GM18505 (cell line): Measurements from ENCODE around the gene PDCL3.

ENCODE experiments used
- ATAC-seq: cut with Tn5 transposase; IDR thresholded peaks from one replicate; pipeline ENCODE4 v1.9.1; 2021; ENCODE audit not compliant: unreplicated experiment
- POLR2A ChIP-seq: IDR thresholded peaks from 4 replicates; pipeline ENCODE4 v1.6.1; 2011; ENCODE audit warnings: borderline replicate concordance; ENCODE audit not compliant: insufficient read depth, insufficient read length; ENCODE audit errors: extremely low read depth

PDCL3 gene

DNA sequence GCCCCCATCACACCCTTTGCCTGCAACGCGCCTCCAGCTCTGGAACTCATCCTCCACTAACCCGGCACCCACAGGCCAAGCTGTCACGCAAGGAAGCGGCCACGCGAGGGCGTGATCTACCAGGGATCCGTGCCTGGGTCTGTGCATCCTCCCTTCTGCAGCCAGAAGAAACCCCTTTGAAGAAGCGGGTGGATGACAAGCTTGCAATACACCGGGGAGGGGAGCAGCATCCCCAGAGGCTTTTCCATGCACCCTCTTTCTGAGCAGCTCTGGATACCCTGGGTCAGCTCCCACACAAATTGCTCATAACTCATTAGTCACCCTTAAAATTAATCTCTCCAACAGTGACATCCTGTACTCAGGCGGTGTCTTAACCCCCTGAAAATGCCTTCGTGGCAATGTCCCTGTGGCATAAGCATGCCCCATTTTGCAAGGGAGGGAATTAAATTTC lies 47.6 kb downstream of the PDCL3 start:
- no peak for TF ChIP-seq POLR2A
- ATAC-seq: peak; percentile 56

DNA sequence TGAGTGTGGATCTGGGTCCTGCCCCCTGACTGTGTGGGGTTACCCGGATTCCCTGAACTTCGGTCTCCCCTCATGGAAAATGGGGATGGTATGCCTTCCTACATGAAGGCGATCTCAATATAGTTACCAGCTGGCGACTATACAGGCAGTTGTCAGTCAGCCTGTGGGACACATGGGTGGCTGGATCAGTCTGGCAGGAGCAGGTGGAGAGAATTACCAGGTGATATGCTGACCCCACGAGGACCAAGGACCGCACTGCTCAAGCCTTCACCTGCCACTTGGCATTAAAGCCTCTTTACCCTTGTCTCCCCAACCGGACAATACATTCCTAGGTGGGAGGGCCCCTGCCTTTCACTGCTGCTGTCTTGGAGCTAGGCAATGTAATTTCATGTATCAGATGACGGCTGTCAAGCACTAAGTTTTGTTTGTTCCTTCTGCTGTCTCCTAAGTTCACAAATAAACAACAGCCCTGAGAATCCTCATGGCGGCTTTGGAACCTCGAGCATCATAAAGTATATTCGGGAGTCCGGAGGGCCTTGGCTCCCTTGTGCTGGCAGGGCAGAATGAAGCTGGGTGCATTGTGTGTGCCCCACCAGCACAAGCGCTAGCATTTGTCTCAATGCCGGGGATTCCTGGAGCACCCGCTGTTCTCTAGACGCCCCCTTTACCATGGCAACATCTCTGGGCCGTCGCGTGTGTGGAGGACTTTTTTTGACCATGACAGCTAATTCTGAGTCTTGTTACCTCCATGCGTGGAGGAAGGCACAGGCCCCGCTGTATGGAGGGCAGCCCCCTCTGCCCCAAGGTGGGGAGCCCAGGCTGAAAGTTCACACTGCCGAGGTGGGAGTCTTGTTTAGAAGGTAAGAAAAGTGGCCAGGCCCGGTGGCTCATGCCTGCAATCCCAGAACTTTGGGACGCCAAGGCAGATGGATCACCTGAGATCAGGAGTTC lies 48.6 kb downstream of the PDCL3 start:
- no peak for TF ChIP-seq POLR2A
- ATAC-seq: no peak

DNA sequence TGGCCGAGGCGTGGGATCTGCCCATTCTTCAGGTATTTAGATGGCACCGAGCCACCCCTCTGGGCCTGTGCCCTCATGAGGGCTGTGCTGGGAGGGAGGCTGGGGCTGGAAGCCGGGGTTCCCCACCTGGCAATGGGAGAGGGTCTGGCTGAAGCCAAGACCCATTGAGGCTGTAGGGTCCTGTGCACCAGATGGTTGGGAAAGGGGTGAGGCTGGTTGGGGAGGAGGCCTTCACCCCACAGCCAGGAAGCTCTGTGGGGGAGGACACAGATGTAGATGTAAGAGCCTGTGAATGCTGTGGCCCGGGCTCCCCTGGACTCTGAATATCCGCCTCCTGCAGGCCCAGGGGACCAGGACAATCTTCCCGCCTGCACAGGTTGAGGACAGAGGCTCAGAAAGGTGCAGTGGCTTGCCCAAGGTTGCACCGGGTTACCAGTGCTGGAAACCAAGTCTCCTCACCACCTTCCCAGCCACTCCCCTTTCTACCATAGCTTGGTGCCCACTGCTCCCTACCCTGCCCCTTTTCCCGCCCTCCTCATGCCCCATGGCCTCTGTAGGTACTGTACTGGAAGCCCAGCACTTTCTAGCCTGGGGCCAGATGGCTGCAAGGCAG lies 49.7 kb downstream of the PDCL3 start:
- no peak for TF ChIP-seq POLR2A
- ATAC-seq: no peak

DNA sequence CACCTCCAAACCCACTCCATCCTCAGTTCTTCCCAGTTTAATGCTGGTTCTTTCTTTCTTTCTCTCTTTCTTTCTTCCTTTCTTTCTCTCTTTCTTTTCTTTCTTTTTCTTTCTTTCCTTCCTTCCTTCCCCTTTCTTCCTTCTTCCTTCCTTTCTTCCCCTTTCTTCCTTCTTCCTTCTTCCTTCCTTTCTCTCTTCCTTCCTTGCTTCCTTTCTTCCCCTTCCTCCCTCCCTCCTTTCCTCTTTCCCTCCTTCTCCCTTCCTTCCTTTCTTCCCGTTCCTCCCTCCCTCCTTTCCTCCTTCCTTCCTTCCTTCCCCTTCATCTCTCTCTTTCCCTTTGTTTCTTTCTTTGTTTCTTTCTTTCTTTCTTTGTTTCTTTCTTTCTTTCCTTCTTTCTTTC lies 50.9 kb downstream of the PDCL3 start:
- ATAC-seq: no peak
- no peak for TF ChIP-seq POLR2A

DNA sequence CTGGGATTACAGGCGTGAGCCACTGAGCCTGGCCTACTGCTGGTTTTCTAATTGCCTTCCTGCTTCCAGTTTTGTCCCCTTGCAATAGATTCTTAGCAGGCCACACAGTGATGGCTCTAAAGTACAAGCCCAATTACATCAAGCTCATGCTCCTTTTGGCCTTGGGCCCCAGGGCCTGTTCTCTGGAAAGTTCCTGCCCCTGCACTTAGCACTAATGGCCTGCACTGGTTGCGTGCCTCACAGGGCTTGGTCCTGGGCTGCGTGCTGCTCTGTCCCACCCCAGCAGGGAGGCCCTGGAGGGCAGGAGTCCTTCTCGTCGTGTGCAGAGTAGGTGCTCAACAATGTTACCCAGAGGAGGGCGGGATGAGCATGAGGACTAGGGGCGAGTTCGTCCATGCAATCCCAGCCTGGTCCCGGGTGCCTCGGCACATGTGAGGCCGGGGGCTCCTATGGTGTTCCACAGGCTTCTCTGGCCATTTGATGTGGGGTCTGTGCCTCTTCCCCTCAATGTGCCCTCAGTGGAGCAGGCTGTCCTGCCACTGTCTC lies 51.7 kb downstream of the PDCL3 start:
- TF ChIP-seq POLR2A: no peak
- ATAC-seq: no peak

GRCh38 chr2:100615471-100615870 lies 52.7 kb downstream of the PDCL3 start:
- no peak for ATAC-seq
- no peak for TF ChIP-seq POLR2A

DNA sequence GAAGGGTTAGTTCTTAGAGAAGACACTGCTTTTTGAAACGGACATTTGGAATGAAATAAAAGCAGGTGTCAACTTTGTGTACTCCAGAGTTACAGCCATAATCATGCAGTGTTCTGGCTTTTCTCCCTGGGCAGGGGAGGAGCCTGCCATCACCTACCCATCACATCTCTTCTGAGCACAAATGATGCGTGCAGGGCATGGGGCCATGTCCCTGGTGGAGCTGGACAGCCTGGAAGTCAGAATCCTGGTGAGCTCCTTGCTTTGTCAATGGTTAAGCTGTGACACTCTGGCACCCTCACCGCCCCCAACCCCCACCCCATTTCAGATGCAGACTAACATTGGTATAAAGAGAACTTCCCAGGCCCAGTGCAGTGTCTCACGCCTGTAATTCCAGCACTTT lies 53.1 kb downstream of the PDCL3 start:
- TF ChIP-seq POLR2A: no peak
- no peak for ATAC-seq

DNA sequence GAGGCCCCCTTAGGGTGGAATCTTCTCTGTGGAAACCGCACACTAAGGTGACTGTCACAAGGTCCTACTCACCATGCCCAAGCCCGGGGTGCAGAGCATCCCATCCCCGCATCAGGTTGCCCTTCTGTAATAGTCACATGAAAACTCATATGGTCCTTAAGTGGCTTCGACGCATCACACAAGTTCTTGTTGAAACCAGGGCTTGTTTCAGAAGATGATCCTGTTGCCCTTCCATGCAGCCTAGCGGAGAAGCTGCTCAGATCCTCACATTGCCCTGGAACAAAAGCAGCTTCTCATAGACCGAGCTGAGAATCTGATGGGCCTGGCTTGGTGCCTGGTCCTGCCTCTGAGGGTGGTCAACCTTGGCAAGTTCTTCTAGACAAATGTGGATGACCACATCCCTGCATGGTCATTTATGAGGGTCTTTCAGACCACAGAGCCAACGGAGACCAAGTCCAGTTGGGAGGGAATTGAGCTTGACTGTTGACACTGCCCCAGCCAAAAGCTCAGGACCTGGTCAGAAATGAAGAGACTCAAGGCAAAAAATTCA lies 54.1 kb downstream of the PDCL3 start:
- ATAC-seq: no peak
- no peak for TF ChIP-seq POLR2A

DNA sequence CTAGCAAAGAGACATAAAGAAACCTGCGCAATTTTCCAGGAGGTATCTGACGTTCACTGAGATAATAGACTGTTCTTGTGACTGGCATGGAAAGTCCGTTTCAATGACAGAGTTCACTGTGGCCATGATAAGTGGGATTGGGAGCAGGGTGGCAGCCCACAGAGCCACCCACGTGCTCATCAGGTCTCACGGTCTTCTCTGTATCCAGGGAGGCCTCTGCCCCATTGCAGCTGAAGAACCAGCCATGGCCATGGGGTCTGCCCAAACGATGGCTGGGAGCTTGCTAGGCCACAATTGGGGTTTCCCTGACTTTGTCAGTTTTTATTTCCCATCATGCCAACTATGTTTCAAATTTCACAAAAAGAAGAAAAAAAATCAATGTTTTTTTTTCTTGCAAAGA lies 57.2 kb downstream of the PDCL3 start:
- no peak for TF ChIP-seq POLR2A
- no peak for ATAC-seq

- ATAC-seq: no peak
- TF ChIP-seq POLR2A: no peak
Measured at GRCh38 chr2:100620481-100620880, 57.7 kb downstream of the PDCL3 start.

GRCh38 chr2:100621371-100621951 lies 58.7 kb downstream of the PDCL3 start:
- ATAC-seq: no peak
- TF ChIP-seq POLR2A: no peak

DNA sequence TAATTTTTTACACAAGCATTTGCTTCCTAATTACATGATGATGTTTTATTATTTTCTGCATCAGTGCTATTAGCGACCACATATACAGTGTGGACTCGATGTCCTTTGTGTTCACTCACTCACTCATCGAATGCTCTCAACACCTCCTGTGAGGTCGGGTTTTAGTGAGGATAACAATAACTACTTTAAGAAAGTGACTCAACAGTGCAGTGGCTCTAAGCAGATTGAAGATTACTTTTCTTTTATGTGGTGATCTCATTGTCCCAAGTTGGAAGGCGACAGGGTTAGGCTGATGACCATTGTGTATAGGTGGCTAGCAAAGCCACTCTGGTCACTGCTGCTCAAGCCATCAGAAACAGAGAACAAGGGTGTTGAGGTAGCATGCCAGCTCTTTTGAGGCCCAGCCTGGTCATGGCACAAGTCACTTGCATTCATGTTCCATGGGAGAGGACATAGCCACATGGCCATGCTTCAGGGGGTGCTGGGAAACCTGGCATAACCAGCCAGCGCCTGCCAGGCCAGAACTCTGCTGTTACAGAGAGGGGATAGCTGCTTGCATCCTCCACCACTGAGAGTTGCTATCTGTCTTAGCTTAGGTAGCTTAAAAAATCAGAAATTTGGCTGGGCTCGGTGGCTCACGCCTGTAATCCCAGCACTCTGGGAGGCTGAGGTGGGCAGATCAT lies 60.4 kb downstream of the PDCL3 start:
- no peak for TF ChIP-seq POLR2A
- no peak for ATAC-seq

- no peak for TF ChIP-seq POLR2A
- no peak for ATAC-seq
Measured at GRCh38 chr2:100623930-100624329, 61.1 kb downstream of the PDCL3 start.
